HG02870 (cell line): ENCODE results near the gene TMEM119.
"Not testable (repeated sequence)": the region's sequence is repeated elsewhere in the genome, so short reads cannot be mapped to it uniquely, and the experiment has no call there.

ENCODE experiments used
- ATAC-seq: cut with Tn5 transposase; IDR thresholded peaks from one replicate; pipeline ENCODE4 v1.9.1; 2021; ENCODE audit warnings: mild to moderate bottlenecking, moderate library complexity; ENCODE audit not compliant: unreplicated experiment

The TMEM119 gene

GRCh38 chr12:108635201-108635996 is 37.5 kb upstream of the TMEM119 start:
- ATAC-seq = peak; percentile 50

- no peak for ATAC-seq
Measured at GRCh38 chr12:108634341-108634751, 36.5 kb upstream of the TMEM119 start.

GRCh38 chr12:108633534-108634248 is 35.8 kb upstream of the TMEM119 start, which contains the start of gene SELPLG:
Gene SELPLG (minus strand): TSS chr12:108633894. CDS start chr12:108624307, 9,587 bp downstream.
- ATAC-seq = peak; percentile 44

- no peak for ATAC-seq
Measured at GRCh38 chr12:108633081-108633533, 35.2 kb upstream of the TMEM119 start.

GRCh38 chr12:108631261-108631660 is 33.4 kb upstream of the TMEM119 start:
- ATAC-seq = not testable (repeated sequence)

DNA sequence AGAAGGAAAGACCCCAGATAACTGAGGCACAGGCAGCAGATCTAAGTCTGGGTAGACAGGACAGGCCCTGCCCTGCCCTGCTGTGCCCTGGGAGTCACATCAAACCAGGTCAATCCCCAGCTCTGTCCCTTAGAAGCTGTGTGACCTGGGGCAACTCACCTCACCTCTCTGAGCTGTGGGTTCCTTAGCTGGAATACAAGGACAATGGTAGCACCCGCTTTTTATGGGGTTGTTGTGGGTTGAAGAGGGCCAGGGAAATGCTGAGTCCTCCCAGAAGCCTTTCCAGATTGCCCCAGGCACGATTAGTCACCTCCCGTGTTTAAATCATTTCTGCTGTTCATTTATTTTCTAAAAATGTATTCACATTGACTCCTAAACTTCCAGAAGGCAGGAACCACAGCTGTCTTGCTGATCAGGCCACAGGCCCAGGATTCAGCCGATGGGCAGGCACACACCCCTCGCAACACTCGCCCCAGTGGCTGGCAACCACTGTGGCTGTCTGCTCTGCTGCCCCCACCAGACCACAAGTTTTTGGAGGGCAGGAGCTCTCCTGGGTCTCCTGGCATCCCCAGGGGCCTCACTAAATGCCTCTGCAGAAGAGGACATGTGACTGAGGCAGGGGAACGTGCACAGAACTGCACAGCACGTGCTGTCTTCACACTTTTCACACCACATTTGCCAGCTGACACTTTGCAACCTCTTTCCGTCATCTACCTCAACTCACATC is 32.8 kb upstream of the TMEM119 start:
- no peak for ATAC-seq

DNA sequence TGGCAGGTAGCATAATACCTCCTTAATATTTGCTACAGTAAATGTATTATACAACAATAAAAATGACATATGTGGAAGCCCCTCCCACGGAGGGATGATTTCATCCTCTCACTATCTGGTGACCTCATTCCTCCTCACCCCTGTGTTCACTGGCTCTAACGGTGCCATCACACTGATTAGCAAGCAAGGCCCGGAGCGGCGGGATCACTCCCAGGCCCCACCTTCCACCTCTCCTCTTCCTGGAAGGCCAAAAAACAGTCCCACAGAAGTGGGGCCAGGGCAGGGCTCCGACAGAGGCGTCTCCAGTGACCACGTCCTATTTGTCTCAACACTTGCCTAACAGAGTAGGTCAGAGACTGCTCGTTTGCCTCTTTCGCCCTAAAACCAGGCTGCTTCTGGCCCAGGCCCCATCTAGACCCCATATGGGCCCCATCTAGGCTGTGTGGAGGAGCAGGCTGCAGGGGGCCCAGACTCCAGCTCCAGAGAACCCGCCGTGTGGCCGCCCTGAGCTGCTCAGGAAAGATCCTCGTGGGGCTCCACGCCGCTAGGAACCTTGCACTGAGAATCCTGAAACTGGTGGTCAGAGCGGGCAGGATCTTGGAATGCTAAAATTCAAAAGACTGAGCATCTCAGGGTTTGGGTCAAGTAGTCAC is 32.1 kb upstream of the TMEM119 start:
- no peak for ATAC-seq

DNA sequence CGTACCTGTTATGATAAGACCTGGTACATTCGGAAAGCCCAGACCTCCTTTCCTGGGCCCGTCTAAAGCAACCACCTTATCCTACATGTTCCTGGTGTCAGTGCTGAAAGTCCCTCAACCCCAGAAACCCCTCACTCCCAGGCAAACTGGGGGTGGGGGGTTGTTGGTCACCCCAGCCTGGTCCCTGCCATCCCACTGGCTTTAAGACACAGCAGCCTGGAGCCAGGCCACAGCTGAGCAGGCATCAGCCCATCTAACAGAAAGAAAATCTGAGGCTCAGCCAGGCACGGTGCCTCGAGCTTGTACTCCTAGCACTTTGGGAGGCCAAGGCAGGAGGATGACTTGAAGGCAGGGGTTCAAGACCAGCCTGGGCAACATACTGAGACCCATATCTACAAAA is 31.3 kb upstream of the TMEM119 start:
- no peak for ATAC-seq

DNA sequence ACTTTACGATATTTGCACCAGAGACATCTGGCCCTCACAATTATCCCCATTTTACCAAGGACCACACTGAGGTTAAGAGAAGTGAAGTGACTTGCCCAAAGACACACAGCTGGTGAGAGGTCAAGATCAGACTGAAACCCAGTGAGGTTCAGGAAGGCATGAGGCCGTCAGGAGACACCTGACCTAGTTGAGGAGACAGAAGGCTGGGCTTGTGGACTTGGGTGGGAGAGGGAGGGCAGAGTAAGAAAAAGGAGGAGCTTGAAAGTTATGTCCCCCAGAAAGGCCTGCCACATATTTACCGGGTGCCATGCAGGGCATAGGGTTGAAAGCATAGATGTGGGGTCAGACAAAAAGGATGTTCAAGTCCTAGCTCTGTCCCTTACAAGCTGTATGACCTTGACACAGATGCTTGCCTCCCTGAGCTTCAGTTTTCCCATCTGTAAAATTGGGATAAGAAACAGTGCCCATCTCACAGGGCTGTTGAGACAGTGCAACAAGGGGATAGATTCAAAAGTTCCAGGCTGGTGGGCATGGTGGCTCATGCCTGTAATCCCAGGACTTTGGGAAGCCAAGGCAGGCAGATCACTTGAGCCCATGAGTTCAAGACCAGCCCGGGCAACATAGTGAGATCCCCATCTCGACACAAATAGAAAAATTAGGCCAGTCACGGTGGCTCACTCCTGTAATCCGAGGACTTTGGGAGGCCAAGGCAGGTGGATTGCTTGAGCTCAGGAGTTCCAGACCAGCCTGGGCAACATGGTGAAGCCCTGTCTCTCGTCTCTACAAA is 29.4 kb upstream of the TMEM119 start:
- ATAC-seq = no peak

DNA sequence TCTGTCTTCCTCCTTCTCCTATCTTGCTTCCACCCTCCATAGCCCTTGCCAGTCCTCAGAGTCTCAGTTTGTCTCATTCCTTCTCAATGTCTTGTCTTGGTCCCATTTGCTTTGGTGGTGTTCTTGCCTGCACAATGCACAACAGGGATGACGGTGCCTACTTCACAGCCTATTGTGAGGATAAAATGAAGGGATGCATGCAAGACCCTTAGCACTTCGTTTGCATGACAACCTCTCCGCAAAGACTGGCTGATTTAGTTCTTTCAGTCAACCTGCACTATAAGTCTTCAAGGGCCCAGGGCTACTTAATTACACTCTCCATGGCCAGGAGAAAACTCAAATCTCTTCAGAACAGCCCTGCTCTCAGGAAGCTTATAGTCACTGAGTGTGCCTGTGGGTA is 27.3 kb upstream of the TMEM119 start:
- ATAC-seq = no peak

GRCh38 chr12:108623577-108623976 is 25.7 kb upstream of the TMEM119 start:
- ATAC-seq = no peak

DNA sequence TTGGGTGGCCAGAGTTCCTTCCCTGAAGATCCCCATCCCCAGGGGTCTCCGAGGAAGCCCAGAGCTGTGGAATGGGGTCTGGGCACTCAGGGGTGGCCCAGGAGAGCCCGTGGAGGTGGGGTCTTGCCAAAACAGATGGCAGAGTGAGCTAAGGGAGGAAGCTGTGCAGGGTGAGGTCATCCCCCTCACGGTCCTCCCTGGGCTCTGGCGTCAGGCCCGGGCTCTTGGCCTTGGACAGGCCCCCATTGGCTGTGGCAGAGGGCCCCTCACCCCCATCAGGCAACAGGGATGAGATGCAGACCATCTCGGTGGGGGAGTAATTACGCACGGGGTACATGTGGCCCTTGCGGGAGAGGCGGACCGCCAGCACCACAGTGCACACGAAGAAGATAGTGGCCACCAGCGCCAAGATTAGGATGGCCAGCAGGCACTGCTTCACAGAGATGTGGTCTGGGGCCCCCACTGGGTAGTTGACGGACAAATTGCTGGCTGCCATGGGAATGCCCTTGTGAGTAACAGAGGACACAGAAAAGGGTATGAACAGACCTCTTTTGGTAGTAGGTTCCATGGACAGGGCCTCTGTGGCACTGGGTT is 25.1 kb upstream of the TMEM119 start:
- ATAC-seq = no peak

DNA sequence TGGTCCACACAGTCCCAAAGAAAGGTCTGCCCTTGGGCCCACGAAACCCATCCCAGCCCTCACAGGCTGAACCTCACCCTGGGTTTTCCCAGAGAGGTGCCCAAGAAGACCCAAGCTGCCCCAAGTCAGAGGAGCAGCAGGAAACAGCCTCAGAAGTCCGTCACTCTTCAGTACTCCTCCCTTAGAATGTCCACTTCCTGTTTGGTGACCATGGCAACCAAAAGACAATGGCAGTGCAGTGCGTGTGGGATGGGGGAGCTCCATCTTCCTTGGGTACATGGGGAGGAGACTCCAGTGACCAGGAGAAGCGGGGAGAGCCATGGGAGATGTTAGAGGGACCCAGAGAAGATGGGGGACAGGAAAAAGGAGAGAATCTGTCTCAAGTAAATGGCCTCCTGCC is 24.5 kb upstream of the TMEM119 start:
- no peak for ATAC-seq

GRCh38 chr12:108621161-108621560 is 23.3 kb upstream of the TMEM119 start:
- no peak for ATAC-seq

DNA sequence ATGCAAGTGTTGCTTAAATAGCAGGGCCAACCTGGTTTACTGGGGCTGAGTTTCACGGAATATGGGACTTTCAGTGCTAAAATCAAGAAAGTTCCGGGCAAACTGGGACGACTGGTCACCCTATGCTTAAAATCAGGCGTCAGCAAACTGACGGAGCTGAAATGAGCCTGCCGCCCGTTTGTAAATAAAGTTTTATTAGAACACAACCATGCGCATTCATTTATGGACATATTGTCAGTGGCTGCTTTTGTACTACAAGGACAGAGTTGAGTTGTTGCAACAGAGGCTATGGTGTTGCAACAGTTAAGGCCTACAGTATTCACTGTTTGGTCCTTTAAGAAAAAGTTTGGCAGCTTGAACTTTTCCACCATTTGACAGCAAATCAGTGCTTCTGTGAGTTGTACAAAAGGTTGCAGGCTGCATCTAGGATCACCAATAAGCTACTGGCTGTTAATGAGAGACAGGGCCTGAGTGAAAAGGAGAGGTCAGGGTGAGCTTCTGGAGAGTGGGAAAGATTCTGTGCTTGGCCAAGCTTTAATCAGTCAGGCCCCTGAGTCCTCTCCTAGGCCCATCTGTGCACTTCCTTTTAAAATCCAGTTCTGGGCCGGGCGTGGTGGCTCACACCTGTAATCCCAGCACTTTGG is 22.5 kb upstream of the TMEM119 start:
- ATAC-seq = no peak

DNA sequence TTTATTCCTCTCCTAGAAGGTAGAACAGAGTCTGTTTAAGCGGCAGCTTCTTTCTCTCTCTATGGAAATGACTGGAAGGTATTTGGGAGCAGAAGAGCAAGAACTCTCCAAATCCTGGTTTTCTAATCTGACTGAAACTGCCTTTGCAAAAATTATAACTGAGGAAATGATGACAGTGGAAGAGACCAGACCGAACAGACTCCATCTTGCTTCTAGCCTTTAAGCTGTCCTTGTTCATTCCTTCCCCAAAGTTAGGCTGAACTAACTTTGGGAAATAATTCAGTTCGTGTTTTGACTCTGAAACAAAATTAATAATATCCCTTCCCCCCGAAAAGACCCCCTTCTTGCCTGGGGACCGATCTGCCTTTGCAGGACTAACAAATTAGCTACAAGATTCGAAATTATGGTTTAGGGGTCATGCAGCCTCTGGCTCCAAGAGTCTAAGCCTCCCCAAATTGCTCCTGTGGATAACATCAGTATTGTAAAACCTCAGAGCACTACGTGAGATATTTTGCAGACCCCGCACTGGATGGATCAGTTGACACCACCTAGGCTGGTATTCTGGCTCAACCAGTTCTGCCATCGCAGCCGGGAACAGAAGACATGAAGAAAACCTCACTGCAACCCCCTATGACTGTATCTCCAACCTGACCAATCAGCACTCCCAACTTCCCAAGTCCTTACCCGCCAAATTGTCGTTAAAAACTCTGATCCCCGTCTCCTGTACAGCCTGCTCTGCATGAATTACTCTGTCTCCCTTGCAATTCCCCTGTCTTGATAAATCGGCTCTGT is 21.7 kb upstream of the TMEM119 start:
- no peak for ATAC-seq

- not testable (repeated sequence) for ATAC-seq
Measured at GRCh38 chr12:108618953-108619274, 21.0 kb upstream of the TMEM119 start.

GRCh38 chr12:108618079-108618952 is 20.4 kb upstream of the TMEM119 start:
- ATAC-seq = no peak
